GM23338 (cell line): ENCODE results near the gene KIAA1671. TPM values are rescaled to one million over a fixed set of nuclear protein-coding genes. Genes with fewer than 3 reads are reported as not detected.

Experiments used
- ATAC-seq: fragments of 200-7000 bp; cut with Tn5 transposase; 3 replicates; pipeline ENCODE4 v1.9.1; 2020
- DNase-seq: peaks from one replicate; pipeline ENCODE4 v3.0.0-alpha.2; 2015; ENCODE audit warnings: low spot score
- H2AFZ ChIP-seq: fragments of 200-600 bp; sonication (generic); 2 replicates; pipeline ENCODE4 v1.8.0; 2016; ENCODE audit warnings: antibody characterized with exemption, mild to moderate bottlenecking, moderate library complexity
- H3F3A ChIP-seq: fragments of 200-600 bp; sonication (generic); replicated peaks from 2 replicates; pipeline ENCODE4 v1.8.0; 2017; ENCODE audit warnings: antibody characterized with exemption, mixed run types, low read depth
- H3K27ac ChIP-seq: fragments of 200-600 bp; sonication (generic); 2 replicates; pipeline ENCODE4 v1.6.1; 2016; ENCODE audit warnings: low read depth
- H3K27me3 ChIP-seq: fragments of 200-600 bp; sonication (generic); 2 replicates; pipeline ENCODE4 v1.8.0; 2016; ENCODE audit warnings: mild to moderate bottlenecking, mixed run types, moderate library complexity; ENCODE audit not compliant: insufficient read depth
- H3K36me3 ChIP-seq: fragments of 200-600 bp; sonication (generic); 2 replicates; pipeline ENCODE4 v1.8.0; 2016; ENCODE audit warnings: mild to moderate bottlenecking; ENCODE audit not compliant: insufficient read depth
- H3K4me1 ChIP-seq: fragments of 200-600 bp; sonication (generic); 2 replicates; pipeline ENCODE4 v1.8.0; 2016; ENCODE audit warnings: mild to moderate bottlenecking, moderate library complexity; ENCODE audit not compliant: insufficient read depth
- H3K4me2 ChIP-seq: fragments of 200-600 bp; sonication (generic); 2 replicates; pipeline ENCODE4 v1.7.1; 2017; ENCODE audit warnings: mixed run types
- H3K4me3 ChIP-seq: fragments of 200-600 bp; sonication (generic); 2 replicates; pipeline ENCODE4 v1.6.1; 2016; ENCODE audit warnings: mixed run types
- H3K79me2 ChIP-seq: fragments of 200-600 bp; sonication (generic); replicated peaks from 2 replicates; pipeline ENCODE4 v1.8.0; 2017; ENCODE audit warnings: mild to moderate bottlenecking; ENCODE audit not compliant: insufficient read depth
- H3K9me2 ChIP-seq: fragments of 200-600 bp; sonication (generic); 2 replicates; pipeline ENCODE4 v1.8.0; 2017; ENCODE audit not compliant: insufficient read depth
- H4K20me1 ChIP-seq: fragments of 200-600 bp; sonication (generic); replicated peaks from 2 replicates; pipeline ENCODE4 v1.8.0; 2017; ENCODE audit warnings: mild to moderate bottlenecking; ENCODE audit not compliant: insufficient read depth
- H3K27ac Mint-ChIP-seq: 2 replicates; pipeline ENCODE4 v1.8.0; 2020; ENCODE audit warnings: inconsistent platforms, mild to moderate bottlenecking, moderate library complexity, mixed read lengths
- H3K27me3 Mint-ChIP-seq: 3 replicates; pipeline ENCODE4 v1.8.0; 2022; ENCODE audit warnings: low read depth, mild to moderate bottlenecking, moderate library complexity, mixed read lengths, inconsistent platforms; ENCODE audit not compliant: insufficient read depth, poor library complexity
- H3K36me3 Mint-ChIP-seq: 3 replicates; pipeline ENCODE4 v1.8.0; 2021; ENCODE audit warnings: low read depth, mild to moderate bottlenecking, inconsistent platforms, moderate library complexity, mixed read lengths
- H3K4me1 Mint-ChIP-seq: 3 replicates; pipeline ENCODE4 v1.8.0; 2020; ENCODE audit warnings: mild to moderate bottlenecking, inconsistent platforms, mixed read lengths
- H3K4me3 Mint-ChIP-seq: 3 replicates; pipeline ENCODE4 v1.8.0; 2021; ENCODE audit warnings: moderate library complexity, mild to moderate bottlenecking, inconsistent platforms, mixed read lengths
- H3K9me3 Mint-ChIP-seq: 3 replicates; pipeline ENCODE4 v1.8.0; 2020; ENCODE audit warnings: moderate library complexity, mild to moderate bottlenecking, inconsistent platforms, mixed read lengths
- CREB1 ChIP-seq: fragments of 250-450 bp; sonication (Bioruptor Pico); IDR thresholded peaks from 2 replicates; pipeline ENCODE4 v1.5.0; 2020; ENCODE audit warnings: low read depth, mild to moderate bottlenecking, moderate library complexity
- CTCF ChIP-seq, 2 experiments: fragments of 200-600 bp in 1 of 2; sonication (generic) in 1 of 2; conservative IDR thresholded peaks; 2 replicates each; pipeline versions ENCODE4 v1.5.1 to v1.6.1; 2016 to 2017; ENCODE audit warnings: antibody characterized with exemption in 2 of 2, low read depth in 2 of 2, mild to moderate bottlenecking in 2 of 2, moderate library complexity in 1 of 2
- ETS1 ChIP-seq: IDR thresholded peaks from 2 replicates; pipeline ENCODE4 v1.6.1; 2016; ENCODE audit warnings: antibody characterized with exemption
- EZH2phosphoT487 ChIP-seq: fragments of 200-600 bp; sonication (generic); IDR thresholded peaks from one replicate; pipeline ENCODE4 v1.8.1; 2018; ENCODE audit warnings: antibody characterized with exemption; ENCODE audit not compliant: unreplicated experiment
- JUNB ChIP-seq: IDR thresholded peaks from one replicate; pipeline ENCODE4 v1.6.1; 2016; ENCODE audit warnings: antibody characterized with exemption; ENCODE audit not compliant: unreplicated experiment
- POLR2AphosphoS5 ChIP-seq: IDR thresholded peaks from 2 replicates; pipeline ENCODE4 v1.6.1; 2016; ENCODE audit warnings: antibody characterized with exemption, low read depth
- REST ChIP-seq: IDR thresholded peaks from one replicate; pipeline ENCODE4 v1.6.1; 2018; ENCODE audit warnings: antibody characterized with exemption; ENCODE audit not compliant: unreplicated experiment
- STAT1 ChIP-seq: IDR thresholded peaks from one replicate; pipeline ENCODE4 v1.6.1; 2016; ENCODE audit warnings: antibody characterized with exemption; ENCODE audit not compliant: unreplicated experiment
- ZNF114 ChIP-seq: fragments of 250-450 bp; sonication (Bioruptor Pico); IDR thresholded peaks from 2 replicates; pipeline ENCODE4 v1.5.0; 2020; ENCODE audit warnings: mild to moderate bottlenecking, moderate library complexity
- ZNF331 ChIP-seq: fragments of 250-450 bp; sonication (Bioruptor Pico); IDR thresholded peaks from 2 replicates; pipeline ENCODE4 v1.5.0; 2020; ENCODE audit warnings: low read depth, mild to moderate bottlenecking, moderate library complexity
- polyA plus RNA-seq: library from polyadenylated mRNA; unstranded; fragments of >200 nt; fragmentation: Nextera tagmentation; extraction: Ambion mirVana; gene quantifications from 2 replicates; pipeline ENCODE4 v1.2.1, GENCODE V29; 2016
- total RNA-seq: library from RNA; depleted of rRNA; stranded (reverse); fragments of >200 nt; shearing (Covaris generic); gene quantifications from 2 replicates; pipeline ENCODE4 v1.2.3, GENCODE V29; 2014
- TF ChIP-seq, protein P1 (sequence below): fragments of 250-450 bp; sonication (Bioruptor Pico); IDR thresholded peaks from 2 replicates; pipeline ENCODE4 v1.5.0; 2020; ENCODE audit warnings: mild to moderate bottlenecking, moderate library complexity

KIAA1671 gene
- total and polyA plus RNA-seq, 2 experiments from 2014 or later, result 6.1 to 27.2 TPM

- H2AFZ ChIP-seq, result no peak overlapping the region
- TF ChIP-seq STAT1 (no peak), ZNF331 (CRISPR knock-in tag) (no peak), CREB1 (CRISPR knock-in tag) (no peak), POLR2AphosphoS5 (no peak), ETS1 (no peak), JUNB (no peak), ZNF114 (CRISPR knock-in tag) (no peak), EZH2phosphoT487 (no peak), CTCF (conservative IDR thresholded peaks at IDR 0.05; ENCODE audit: low read depth in 2 of 2) (no peak), REST (no peak)
- no peak overlapping the region for H3K27ac ChIP-seq
- Mint-ChIP-seq H3K27ac (no peak overlapping the region), H3K36me3 (0 out of 3 replicates have a peak, but pooled peaks cover 6% of the 10 kb centered on the region), H3K9me3 (no peaks in the 10 kb centered on the region), H3K4me1 (peaks cover 12% of the 10 kb centered on the region), H3K4me3 (no peak overlapping the region), H3K27me3 (peaks cover 2% of the 10 kb centered on the region)
- H3K4me3 ChIP-seq, result no peak overlapping the region
- ATAC-seq (no peak), DNase-seq (no peak)
- H3K4me1 ChIP-seq, result 0 out of 2 replicates have a peak, but pooled peaks cover 5% of the 10 kb centered on the region
- no peaks in the 10 kb centered on the region for H3K27me3 ChIP-seq
- no peaks in the 10 kb centered on the region for H3K9me2 ChIP-seq
- H3F3A ChIP-seq, result no peaks in the 10 kb centered on the region
- no peaks in the 10 kb centered on the region; the same call in 1 of the 2 replicates for H4K20me1 ChIP-seq
- H3K79me2 ChIP-seq, result no peaks in the 10 kb centered on the region; the same call in 1 of the 2 replicates
- H3K36me3 ChIP-seq, result no peaks in the 10 kb centered on the region
- H3K4me2 ChIP-seq, result no peak overlapping the region
Observed at GRCh38 chr22:25023879-25024278, 71.4 kb downstream of the KIAA1671 start.

DNA sequence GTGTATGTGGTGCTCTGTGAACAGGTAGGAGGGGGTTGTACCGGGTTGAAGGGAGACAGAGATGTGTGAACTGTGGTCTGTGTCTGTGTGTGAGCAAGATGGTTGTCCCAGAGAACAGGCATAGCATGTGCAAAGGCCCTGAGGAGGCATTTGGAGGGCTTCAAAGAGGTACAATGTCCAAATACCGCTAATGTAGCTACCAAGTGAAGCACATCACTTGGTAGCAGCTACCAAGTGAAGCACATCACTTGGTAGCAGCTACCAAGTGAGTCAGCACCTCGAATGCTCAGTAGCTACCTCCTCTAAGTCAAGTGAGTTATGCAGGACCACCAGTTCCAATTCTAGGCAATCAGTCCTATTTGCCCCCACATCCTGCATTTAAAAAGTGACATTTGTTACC lies 72.4 kb downstream of the KIAA1671 start:
- Histone ChIP-seq H3K79me2 (no peaks in the 10 kb centered on the region; the same call in 1 of the 2 replicates), H3K27ac (no peak overlapping the region), H3F3A (no peaks in the 10 kb centered on the region), H4K20me1 (no peaks in the 10 kb centered on the region; the same call in 1 of the 2 replicates), H3K36me3 (no peaks in the 10 kb centered on the region), H3K4me1 (0 out of 2 replicates have a peak, but pooled peaks cover 5% of the 10 kb centered on the region), H3K27me3 (no peaks in the 10 kb centered on the region), H3K9me2 (no peaks in the 10 kb centered on the region), H3K4me2 (no peak overlapping the region), H2AFZ (no peak overlapping the region), H3K4me3 (no peak overlapping the region)
- Mint-ChIP-seq H3K4me1 (peaks cover 12% of the 10 kb centered on the region), H3K27me3 (peaks cover 2% of the 10 kb centered on the region), H3K4me3 (no peak overlapping the region), H3K9me3 (no peaks in the 10 kb centered on the region), H3K27ac (no peak overlapping the region), H3K36me3 (no peaks in the 10 kb centered on the region)
- ATAC-seq, result no peak
- DNase-seq, result no peak
- TF ChIP-seq, protein P1, sequence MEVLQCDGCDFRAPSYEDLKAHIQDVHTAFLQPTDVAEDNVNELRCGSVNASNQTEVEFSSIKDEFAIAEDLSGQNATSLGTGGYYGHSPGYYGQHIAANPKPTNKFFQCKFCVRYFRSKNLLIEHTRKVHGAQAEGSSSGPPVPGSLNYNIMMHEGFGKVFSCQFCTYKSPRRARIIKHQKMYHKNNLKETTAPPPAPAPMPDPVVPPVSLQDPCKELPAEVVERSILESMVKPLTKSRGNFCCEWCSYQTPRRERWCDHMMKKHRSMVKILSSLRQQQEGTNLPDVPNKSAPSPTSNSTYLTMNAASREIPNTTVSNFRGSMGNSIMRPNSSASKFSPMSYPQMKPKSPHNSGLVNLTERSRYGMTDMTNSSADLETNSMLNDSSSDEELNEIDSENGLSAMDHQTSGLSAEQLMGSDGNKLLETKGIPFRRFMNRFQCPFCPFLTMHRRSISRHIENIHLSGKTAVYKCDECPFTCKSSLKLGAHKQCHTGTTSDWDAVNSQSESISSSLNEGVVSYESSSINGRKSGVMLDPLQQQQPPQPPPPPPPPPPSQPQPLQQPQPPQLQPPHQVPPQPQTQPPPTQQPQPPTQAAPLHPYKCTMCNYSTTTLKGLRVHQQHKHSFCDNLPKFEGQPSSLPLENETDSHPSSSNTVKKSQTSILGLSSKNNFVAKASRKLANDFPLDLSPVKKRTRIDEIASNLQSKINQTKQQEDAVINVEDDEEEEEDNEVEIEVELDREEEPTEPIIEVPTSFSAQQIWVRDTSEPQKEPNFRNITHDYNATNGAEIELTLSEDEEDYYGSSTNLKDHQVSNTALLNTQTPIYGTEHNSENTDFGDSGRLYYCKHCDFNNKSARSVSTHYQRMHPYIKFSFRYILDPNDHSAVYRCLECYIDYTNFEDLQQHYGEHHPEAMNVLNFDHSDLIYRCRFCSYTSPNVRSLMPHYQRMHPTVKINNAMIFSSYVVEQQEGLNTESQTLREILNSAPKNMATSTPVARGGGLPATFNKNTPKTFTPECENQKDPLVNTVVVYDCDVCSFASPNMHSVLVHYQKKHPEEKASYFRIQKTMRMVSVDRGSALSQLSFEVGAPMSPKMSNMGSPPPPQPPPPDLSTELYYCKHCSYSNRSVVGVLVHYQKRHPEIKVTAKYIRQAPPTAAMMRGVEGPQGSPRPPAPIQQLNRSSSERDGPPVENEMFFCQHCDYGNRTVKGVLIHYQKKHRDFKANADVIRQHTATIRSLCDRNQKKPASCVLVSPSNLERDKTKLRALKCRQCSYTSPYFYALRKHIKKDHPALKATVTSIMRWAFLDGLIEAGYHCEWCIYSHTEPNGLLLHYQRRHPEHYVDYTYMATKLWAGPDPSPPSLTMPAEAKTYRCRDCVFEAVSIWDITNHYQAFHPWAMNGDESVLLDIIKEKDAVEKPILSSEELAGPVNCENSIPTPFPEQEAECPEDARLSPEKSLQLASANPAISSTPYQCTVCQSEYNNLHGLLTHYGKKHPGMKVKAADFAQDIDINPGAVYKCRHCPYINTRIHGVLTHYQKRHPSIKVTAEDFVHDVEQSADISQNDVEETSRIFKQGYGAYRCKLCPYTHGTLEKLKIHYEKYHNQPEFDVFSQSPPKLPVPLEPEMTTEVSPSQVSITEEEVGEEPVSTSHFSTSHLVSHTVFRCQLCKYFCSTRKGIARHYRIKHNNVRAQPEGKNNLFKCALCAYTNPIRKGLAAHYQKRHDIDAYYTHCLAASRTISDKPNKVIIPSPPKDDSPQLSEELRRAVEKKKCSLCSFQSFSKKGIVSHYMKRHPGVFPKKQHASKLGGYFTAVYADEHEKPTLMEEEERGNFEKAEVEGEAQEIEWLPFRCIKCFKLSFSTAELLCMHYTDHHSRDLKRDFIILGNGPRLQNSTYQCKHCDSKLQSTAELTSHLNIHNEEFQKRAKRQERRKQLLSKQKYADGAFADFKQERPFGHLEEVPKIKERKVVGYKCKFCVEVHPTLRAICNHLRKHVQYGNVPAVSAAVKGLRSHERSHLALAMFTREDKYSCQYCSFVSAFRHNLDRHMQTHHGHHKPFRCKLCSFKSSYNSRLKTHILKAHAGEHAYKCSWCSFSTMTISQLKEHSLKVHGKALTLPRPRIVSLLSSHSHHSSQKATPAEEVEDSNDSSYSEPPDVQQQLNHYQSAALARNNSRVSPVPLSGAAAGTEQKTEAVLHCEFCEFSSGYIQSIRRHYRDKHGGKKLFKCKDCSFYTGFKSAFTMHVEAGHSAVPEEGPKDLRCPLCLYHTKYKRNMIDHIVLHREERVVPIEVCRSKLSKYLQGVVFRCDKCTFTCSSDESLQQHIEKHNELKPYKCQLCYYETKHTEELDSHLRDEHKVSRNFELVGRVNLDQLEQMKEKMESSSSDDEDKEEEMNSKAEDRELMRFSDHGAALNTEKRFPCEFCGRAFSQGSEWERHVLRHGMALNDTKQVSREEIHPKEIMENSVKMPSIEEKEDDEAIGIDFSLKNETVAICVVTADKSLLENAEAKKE (CRISPR knock-in tag), result no peak
